ENCODE results near the gene RIC8B. TPM values are rescaled to one million over a fixed set of nuclear protein-coding genes. Genes with fewer than 3 reads are reported as not detected.

RIC8B gene
- total RNA-seq, 1 donor from 2014 or later, result 22.1 TPM

GRCh38 chr12:106819991-106820390 lies 45.5 kb downstream of the RIC8B start:
- Mint-ChIP-seq H3K27me3 (no peaks in the 10 kb centered on the region), H3K36me3 (peaks cover 36% of the 10 kb centered on the region), H3K27ac (no peak overlapping the region), H3K9me3 (peaks cover 6% of the 10 kb centered on the region), H3K4me3 (no peak overlapping the region), H3K4me1 (ENCODE audit: unreplicated experiment) (no peaks in the 10 kb centered on the region)
- no peak for TF ChIP-seq CTCF (conservative IDR thresholded peaks at IDR 0.05)
- DNase-seq (ENCODE audit: extremely low spot score, unreplicated experiment), result no peak

GRCh38 chr12:106831699-106832098 lies 57.2 kb downstream of the RIC8B start:
- DNase-seq (ENCODE audit: extremely low spot score, unreplicated experiment), result no peak

GRCh38 chr12:106837782-106838181 lies 63.3 kb downstream of the RIC8B start:
- no peak overlapping the region for H3K27ac Mint-ChIP-seq
- TF ChIP-seq CTCF (conservative IDR thresholded peaks at IDR 0.05), result no peak
- H3K9me3 Mint-ChIP-seq, result peaks cover 4% of the 10 kb centered on the region
- H3K27me3 Mint-ChIP-seq, result no peaks in the 10 kb centered on the region
- no peak overlapping the region for H3K4me3 Mint-ChIP-seq
- H3K36me3 Mint-ChIP-seq, result peaks cover 14% of the 10 kb centered on the region
- no peak for DNase-seq (ENCODE audit: extremely low spot score, unreplicated experiment)
- peaks cover 25% of the 10 kb centered on the region for H3K4me1 Mint-ChIP-seq (ENCODE audit: unreplicated experiment)

More at GRCh38 chr12:106831699-106832098, 57.2 kb downstream of the RIC8B start:
- TF ChIP-seq CTCF (conservative IDR thresholded peaks at IDR 0.05), result no peak
- Mint-ChIP-seq H3K4me3 (no peak overlapping the region), H3K9me3 (peaks cover 4% of the 10 kb centered on the region), H3K27ac (no peak overlapping the region), H3K27me3 (no peaks in the 10 kb centered on the region), H3K4me1 (ENCODE audit: unreplicated experiment) (no peaks in the 10 kb centered on the region), H3K36me3 (peaks cover 33% of the 10 kb centered on the region)

- H3K27ac Mint-ChIP-seq, result peak overlapping the region; percentile 1
- no peak overlapping the region for H3K4me3 Mint-ChIP-seq
Observed at GRCh38 chr12:106839333-106839732, 64.9 kb downstream of the RIC8B start.

GRCh38 chr12:106840243-106840642 lies 65.8 kb downstream of the RIC8B start:
- no peak for TF ChIP-seq CTCF (conservative IDR thresholded peaks at IDR 0.05)
- Mint-ChIP-seq H3K27ac (peak overlapping the region; percentile 71), H3K9me3 (no peaks in the 10 kb centered on the region), H3K4me1 (ENCODE audit: unreplicated experiment) (peaks cover 25% of the 10 kb centered on the region), H3K4me3 (peak overlapping the region; percentile 37), H3K27me3 (no peaks in the 10 kb centered on the region), H3K36me3 (peaks cover 4% of the 10 kb centered on the region)
- no peak for DNase-seq (ENCODE audit: extremely low spot score, unreplicated experiment)

More at GRCh38 chr12:106839333-106839732, 64.9 kb downstream of the RIC8B start:
- DNase-seq (ENCODE audit: extremely low spot score, unreplicated experiment), result no peak
- Mint-ChIP-seq H3K36me3 (peaks cover 9% of the 10 kb centered on the region), H3K27me3 (no peaks in the 10 kb centered on the region), H3K9me3 (no peaks in the 10 kb centered on the region), H3K4me1 (ENCODE audit: unreplicated experiment) (peaks cover 25% of the 10 kb centered on the region)
- TF ChIP-seq CTCF (conservative IDR thresholded peaks at IDR 0.05), result no peak

All from type B pancreatic cell (in vitro differentiated cells).